H7 (cell line): Measurements from ENCODE around the gene GAB2. TPM values are rescaled to one million over a fixed set of nuclear protein-coding genes. Genes with fewer than 3 reads are reported as not detected.
"Not testable (repeated sequence)": the region's sequence is repeated elsewhere in the genome, so short reads cannot be mapped to it uniquely, and the experiment has no call there.

Experiments used
- DNase-seq: peaks from one replicate; pipeline ENCODE4 v3.0.0; 2012
- H3K27me3 ChIP-seq: 2 replicates; pipeline ENCODE4 v1.6.0; 2011; ENCODE audit warnings: mild to moderate bottlenecking, low read length; ENCODE audit not compliant: control insufficient read depth, insufficient read depth
- H3K36me3 ChIP-seq: replicated peaks from 2 replicates; pipeline ENCODE4 v1.5.1; 2011; ENCODE audit warnings: low read length; ENCODE audit not compliant: control insufficient read depth, insufficient read depth
- H3K4me3 ChIP-seq: 2 replicates; pipeline ENCODE4 v1.5.1; 2011; ENCODE audit warnings: low read depth, mild to moderate bottlenecking, control low read depth, low read length, moderate library complexity; ENCODE audit not compliant: insufficient read depth
- total RNA-seq: library from RNA; depleted of rRNA; stranded (reverse); fragments of >200 nt; shearing (Covaris generic); gene quantifications from 2 replicates; pipeline ENCODE4 v1.2.3, GENCODE V29; 2014

GAB2 gene
- total RNA-seq, 1 experiment from 2014 or later: 9.6 TPM

GRCh38 chr11:78374917-78375316 lies 42.7 kb downstream of the GAB2 start:
- Histone ChIP-seq H3K4me3 (no peak overlapping the region), H3K27me3 (no peaks in the 10 kb centered on the region), H3K36me3 (no peaks in the 10 kb centered on the region)
- no peak for DNase-seq

GRCh38 chr11:78373689-78374088 lies 43.9 kb downstream of the GAB2 start:
- Histone ChIP-seq H3K36me3 (no peaks in the 10 kb centered on the region), H3K27me3 (no peaks in the 10 kb centered on the region), H3K4me3 (no peak overlapping the region)
- no peak for DNase-seq

GRCh38 chr11:78372114-78372768 lies 45.4 kb downstream of the GAB2 start:
- Histone ChIP-seq H3K36me3 (no peaks in the 10 kb centered on the region), H3K4me3 (no peak overlapping the region), H3K27me3 (no peaks in the 10 kb centered on the region)
- DNase-seq: no peak

GRCh38 chr11:78371221-78371891 lies 46.3 kb downstream of the GAB2 start:
- H3K27me3 ChIP-seq: no peaks in the 10 kb centered on the region
- DNase-seq: no peak
- no peaks in the 10 kb centered on the region for H3K36me3 ChIP-seq
- no peak overlapping the region for H3K4me3 ChIP-seq

- Histone ChIP-seq H3K27me3 (no peaks in the 10 kb centered on the region), H3K4me3 (no peak overlapping the region), H3K36me3 (no peaks in the 10 kb centered on the region)
- DNase-seq: no peak
Observed at GRCh38 chr11:78370406-78371172, 47.0 kb downstream of the GAB2 start.

GRCh38 chr11:78365381-78365792 lies 52.2 kb downstream of the GAB2 start:
- Histone ChIP-seq H3K27me3 (no peaks in the 10 kb centered on the region), H3K4me3 (no peak overlapping the region), H3K36me3 (no peaks in the 10 kb centered on the region)
- DNase-seq: peak; percentile 73

- H3K27me3 ChIP-seq: no peaks in the 10 kb centered on the region
Observed at GRCh38 chr11:78364128-78364751, 53.4 kb downstream of the GAB2 start.

GRCh38 chr11:78363024-78363619 lies 54.5 kb downstream of the GAB2 start:
- Histone ChIP-seq H3K36me3 (no peaks in the 10 kb centered on the region), H3K4me3 (no peak overlapping the region), H3K27me3 (no peaks in the 10 kb centered on the region)
- no peak for DNase-seq

More at GRCh38 chr11:78364128-78364751, 53.4 kb downstream of the GAB2 start:
- no peak for DNase-seq
- Histone ChIP-seq H3K36me3 (no peaks in the 10 kb centered on the region), H3K4me3 (no peak overlapping the region)

DNA sequence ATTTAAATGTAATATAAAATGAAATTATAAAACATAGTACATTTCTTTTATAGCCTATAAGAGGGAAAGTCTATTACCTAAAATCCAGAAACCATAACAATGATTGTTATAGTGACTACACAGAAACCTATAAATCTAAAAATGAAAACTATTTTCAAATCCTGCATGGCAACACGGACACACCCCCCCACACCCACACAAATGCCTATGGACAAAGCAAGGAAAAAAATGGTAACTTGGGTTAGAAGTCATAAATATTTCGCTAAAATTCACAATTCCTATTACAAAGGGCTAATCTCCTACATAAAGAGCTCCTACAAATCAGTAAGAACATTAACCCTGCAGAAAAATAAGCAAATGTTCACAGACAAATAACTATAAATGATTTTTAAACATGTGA lies 56.4 kb downstream of the GAB2 start:
- H3K27me3 ChIP-seq: no peaks in the 10 kb centered on the region
- no peak overlapping the region for H3K4me3 ChIP-seq
- no peaks in the 10 kb centered on the region for H3K36me3 ChIP-seq
- DNase-seq: no peak

GRCh38 chr11:78359921-78360320 lies 57.7 kb downstream of the GAB2 start:
- H3K36me3 ChIP-seq: no peaks in the 10 kb centered on the region
- no peak overlapping the region for H3K4me3 ChIP-seq
- DNase-seq: no peak
- H3K27me3 ChIP-seq: no peaks in the 10 kb centered on the region

DNA sequence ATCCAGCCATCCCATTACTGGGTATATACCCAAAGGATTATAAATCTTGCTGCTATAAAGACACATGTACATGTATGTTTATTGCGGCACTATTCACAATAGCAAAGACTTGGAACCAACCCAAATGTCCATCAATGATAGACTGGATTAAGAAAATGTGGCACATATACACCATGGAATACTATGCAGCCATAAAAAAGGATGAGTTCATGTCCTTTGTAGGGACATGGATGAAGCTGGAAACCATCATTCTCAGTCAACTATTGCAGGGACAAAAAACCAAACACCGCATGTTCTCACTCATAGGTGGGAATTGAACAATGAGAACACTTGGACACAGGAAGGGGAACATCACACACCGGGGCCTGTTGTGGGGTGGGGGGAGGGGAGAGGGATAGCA lies 59.7 kb downstream of the GAB2 start:
- H3K4me3 ChIP-seq, H3K36me3 ChIP-seq, DNase-seq, H3K27me3 ChIP-seq: not testable (repeated sequence)

DNA sequence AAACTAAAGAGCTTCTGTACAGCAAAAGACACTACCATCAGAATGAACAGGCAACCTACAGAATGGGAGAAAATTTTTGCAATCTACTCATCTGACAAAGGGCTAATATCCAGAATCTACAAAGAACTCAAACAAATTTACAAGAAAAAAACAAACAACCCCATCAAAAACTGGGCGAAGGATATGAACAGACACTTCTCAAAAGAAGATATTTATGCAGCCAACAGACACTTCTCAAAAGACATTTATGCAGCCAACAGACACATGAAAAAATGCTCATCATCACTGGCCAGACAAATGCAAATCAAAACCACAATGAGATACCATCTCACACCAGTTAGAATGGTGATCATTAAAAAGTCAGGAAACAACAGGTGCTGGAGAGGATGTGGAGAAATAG lies 60.2 kb downstream of the GAB2 start:
- not testable (repeated sequence) for H3K27me3 ChIP-seq, H3K36me3 ChIP-seq, DNase-seq, H3K4me3 ChIP-seq

DNA sequence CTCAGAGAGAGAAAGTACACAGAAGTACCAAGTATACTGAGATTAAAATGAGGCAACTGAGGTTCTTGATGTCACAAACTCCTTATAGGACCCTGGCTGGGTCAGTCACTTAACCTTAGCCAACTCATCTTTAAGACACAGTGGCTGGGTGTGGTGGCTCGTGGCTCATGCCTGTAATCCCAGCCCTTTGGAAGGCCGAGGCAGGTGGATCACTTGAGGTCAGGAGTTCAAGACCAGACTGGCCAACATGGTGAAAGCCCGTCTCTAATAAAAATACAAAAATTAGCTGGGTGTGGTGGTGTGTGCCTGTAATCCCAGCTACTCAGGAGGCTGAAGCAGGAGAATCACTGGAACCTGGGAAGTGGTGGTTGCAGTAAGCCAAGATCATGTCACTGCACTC lies 61.9 kb downstream of the GAB2 start:
- DNase-seq, H3K4me3 ChIP-seq, H3K27me3 ChIP-seq, H3K36me3 ChIP-seq: not testable (repeated sequence)

DNA sequence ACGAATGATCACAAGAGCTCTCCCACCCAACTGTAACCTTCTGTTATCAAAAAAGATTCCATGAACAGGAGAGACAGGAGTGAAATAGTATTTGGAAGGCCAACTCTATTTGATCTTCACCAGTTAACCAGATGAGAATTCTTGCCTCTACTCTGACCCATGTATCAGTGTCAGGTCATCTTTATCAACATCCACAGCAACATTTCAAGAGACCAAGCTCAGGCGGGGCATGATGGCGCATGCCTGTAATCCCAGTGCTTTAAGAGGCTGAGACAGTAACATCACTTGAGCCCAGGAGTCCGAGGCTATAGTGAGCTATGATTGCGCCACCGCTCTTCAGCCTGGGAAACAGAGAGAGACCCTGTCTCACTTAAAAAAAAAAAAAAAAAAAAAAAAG lies 62.3 kb downstream of the GAB2 start:
- no peak for DNase-seq
- Histone ChIP-seq H3K27me3 (no peaks in the 10 kb centered on the region), H3K36me3 (no peaks in the 10 kb centered on the region), H3K4me3 (no peak overlapping the region)
